Forelimb muscle (tissue), 1 donor: ENCODE results near the gene GH2. TPM values are rescaled to one million over a fixed set of nuclear protein-coding genes. Genes with fewer than 3 reads are reported as not detected.
"Not testable (repeated sequence)": the region's sequence is repeated elsewhere in the genome, so short reads cannot be mapped to it uniquely, and the experiment has no call there.

Experiments used
- DNase-seq: peaks from one replicate; pipeline ENCODE4 v3.0.0-alpha.2; 2013; ENCODE audit warnings: low read depth
- polyA plus RNA-seq: library from polyadenylated mRNA; unstranded; fragments of 120-200 nt; gene quantifications from one replicate; pipeline ENCODE4 v1.2.1, GENCODE V29; 2013; ENCODE audit not compliant: insufficient read length

GH2 gene
- polyA plus RNA-seq, 1 donor, result not detected

DNA sequence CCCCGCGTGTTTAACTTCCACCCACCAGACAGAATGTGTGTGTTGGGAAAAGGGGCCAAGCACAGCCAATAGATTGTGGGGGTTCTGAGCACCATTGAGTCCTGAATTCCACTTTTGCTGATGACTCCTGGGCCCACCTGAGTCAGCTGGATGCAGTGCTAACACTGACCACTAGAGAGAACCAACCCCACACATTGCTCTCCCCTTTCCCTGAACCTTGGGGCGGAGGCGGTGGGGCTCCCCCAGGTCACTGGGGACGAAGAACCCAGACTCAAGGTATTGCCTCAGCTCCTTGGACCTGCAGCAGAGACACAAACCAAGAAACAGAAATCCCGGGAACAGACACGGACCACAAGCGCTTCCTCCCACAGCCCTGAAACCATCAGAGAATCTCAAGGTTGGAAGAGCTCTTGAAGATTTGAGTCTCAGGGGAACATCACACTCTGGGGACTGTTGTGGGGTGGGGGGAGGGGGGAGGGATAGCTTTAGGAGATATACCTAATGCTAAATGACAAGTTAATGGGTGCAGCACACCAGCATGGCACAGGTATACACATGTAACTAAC, 7.6 kb downstream of the GH2 start:
- DNase-seq, result not testable (repeated sequence)

DNA sequence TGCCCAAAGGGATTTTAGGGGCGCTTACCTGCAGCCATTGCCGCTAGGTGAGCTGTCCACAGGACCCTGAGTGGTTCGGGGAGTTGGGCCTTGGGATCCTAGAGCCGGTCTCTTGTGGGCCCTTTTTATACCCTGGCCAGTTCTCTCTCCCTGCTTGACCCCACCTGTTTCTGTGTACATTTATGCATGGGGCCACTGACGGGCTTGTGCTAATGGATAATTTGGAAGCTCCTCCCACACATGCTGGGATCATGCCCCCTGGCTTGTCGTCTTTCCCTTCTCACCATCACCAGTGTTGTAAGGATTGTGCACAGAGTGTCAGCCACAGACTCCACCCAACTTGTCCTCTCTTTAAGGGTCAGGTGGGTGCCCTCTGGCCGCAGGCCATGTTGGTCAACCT, 8.2 kb downstream of the GH2 start, which contains the start of gene CSH2:
Gene CSH2, minus strand, starts transcription at position 101 of the 400 bp plus-strand sequence. Its CDS starts 63 bp downstream, at position 38.
- not testable (repeated sequence) for DNase-seq

DNA sequence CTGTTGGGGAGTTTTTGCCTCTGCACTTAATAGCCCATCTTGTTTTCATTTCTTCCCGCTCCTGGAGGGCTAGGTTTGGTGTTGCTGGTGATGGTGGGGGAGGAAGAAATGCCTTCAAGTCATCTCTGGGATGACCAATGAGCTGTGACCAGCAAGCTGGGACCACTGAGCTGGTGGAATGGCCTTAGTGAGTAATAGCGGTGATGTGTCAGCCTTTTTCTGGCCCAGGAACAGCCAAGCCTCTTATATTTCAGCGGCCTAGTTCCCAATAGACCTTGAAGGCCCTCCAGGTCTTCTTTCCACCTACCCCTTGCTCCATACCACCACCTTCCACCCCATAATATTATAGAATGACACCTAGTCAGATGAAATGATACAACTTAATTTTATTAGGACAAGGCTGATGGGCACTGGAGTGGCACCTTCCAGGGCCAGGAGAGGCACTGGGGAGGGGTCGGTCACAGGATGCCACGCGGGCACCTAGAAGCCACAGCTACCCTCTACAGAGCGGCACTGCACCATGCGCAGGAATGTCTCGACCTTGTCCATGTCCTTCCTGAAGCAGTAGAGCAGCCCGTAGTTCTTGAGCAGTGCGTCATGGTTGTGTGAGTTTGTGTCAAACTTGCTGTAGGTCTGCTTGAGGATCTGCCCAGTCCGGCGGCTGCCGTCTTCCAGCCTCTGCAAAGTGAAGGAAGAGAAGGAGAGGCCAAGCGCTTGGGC, 9.9 kb downstream of the GH2 start:
- not testable (repeated sequence) for DNase-seq

DNA sequence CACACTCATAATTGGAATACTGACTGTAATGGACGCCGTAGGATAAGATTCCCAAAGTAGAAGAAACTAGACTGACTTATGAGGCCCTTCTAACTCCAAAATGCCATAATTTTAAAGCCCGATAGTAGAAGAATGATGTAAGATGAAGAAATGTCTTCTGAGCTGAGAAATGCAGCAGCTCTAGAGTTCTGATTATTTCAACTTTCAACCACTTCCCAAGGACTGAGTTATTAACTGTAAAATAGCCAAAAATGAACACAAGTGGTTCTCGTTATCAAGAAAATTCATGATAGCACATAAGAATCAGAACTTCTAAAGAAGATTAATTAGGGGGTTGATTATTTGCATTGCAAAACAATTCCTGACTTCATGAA, 11.5 kb downstream of the GH2 start:
- not testable (repeated sequence) for DNase-seq

DNA sequence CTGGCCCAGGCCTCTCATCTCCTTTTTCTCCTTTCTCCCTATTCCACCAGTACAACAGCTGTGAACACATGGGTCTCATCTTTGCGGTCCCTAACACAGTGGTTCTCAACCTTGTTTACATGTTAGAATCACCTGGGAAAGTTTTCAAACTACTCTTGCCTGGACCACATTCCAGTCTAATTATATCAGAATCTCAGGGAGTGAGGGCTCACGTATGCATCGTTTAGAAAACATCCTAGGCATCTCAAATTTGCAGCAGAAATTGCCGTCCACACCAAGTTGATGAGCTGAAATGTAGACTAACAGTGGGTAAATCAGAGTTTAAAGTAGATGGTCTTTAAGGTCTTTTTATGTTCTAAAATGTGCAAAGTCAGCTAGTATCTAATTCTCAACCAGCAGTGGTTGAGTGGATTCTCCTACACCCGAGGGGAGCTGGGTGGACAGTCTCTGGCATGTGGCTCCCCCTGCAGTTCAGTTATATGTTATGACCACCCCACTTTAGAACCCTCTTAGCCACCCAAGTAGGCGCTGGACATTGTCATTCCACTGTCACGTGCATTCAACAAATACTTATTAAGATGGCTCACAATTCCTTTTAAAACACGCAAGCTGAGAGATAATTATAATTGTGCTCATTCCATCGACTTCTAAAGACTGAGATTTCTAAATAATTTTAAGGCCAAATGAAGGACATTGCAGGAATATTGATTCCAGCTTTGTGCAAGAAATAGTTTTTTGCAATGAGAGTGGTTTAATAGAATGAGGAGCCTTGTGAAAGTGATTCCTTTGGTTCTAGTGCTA, 12.1 kb downstream of the GH2 start:
- not testable (repeated sequence) for DNase-seq

DNA sequence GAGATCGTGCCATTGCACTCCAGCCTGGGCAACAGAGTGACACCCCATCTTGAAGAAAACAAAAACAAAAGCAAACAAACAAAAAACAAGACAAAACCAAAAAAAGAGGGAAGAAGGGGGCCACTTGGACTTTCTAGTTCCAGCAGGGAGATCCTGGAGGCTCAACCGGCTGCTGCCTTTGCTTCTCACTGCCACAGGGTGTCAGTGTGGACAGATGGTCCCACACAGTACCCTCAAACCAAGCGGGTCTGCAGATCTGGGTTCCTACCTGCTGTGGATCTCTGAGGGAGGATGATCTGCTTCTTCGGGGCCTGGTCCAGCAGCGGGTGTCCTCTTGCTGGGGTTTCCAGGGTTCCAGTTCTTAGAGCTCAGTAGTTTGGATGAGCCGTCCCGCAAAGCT, 15.1 kb downstream of the GH2 start:
- DNase-seq, result not testable (repeated sequence)

DNA sequence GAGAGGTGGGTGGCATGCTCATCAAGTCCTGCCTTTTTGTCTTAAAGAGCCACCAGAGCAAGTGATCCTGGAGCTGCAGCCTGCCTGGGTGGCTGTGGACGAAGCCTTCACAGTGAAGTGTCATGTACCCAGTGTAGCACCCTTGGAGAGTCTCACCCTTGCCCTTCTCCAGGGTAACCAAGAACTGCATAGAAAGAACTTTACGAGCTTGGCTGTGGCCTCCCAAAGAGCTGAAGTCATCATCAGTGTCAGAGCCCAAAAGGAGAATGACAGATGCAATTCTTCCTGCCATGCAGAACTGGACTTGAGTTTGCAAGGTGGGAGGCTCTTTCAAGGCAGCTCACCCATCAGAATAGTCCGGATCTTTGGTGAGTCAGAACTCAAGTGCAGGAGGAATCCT, 22.5 kb downstream of the GH2 start:
- DNase-seq, result no peak

DNA sequence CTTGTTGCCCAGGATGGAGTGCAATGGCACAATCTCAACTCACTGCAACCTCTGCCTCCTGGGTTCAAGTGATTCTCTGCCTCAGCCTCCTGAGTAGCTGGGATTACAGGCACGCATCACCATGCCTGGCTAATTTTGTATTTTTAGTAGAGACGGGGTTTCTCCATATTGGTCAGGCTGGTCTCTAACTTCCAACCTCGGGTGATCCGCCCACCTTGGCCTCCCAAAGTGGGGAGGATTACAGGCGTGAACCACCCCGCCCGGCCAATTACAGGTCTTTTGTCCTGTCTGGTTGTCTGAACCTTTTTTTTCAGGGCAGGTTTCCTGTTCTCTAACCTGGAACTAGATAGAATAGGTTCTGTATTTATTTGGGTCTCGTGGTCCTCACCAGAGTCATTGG, 25.3 kb downstream of the GH2 start:
- not testable (repeated sequence) for DNase-seq

DNA sequence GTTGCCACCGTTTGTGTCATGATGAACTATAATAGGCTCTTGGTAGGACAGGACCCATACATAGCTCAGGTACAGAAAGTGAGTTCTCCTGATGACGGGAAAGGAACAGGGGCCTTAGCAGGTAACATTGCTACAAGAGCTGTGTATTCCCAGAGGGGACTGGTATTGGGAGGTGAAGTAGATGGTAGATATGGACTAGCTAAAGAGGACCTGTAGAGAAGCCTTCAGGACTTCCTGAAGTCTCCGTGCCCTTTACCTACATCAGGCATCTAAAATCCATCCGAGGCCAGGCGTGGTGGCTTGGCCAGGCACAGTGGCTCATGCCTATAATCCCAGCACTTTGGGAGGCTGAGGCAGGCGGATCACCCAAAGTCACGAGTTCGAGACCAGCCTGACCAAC, 26.6 kb downstream of the GH2 start:
- DNase-seq, result no peak

DNA sequence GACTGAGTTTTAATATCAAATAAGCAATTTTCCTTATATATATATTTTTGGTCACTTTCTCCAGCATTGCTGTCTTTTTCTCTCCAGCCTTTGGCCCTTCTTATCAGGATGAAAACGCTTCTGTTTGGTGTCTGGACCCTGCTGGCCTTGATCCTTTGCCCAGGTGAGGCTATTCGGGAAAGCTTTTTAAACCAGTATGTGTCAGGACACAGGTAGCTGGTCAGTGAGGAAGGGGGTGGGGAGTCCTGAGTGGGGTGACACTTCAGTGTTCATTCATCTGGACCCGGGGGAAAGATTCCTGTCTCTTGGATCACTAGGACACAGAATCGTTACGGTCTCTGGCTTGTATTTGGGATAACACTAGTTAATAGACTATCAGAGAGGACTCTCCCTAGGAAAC, 27.0 kb downstream of the GH2 start:
- no peak for DNase-seq

DNA sequence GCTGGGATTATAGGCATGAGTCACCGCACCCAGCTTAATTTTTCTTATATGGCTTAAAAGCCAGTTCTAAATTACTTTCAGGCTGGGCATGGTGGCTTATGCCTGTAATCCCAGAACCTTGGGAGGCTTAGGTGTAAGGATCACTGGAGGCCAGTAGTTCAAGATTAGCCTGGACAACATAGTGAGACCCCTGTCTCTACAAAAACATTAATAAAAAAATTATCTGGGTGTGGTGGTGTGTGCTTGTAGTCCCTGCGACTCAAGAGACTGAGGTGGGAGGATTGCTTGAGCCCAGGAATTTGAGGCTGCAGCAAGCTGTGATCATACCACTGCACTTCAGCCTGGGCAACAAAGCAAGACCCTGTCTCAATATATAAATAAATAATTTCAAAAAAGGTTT, 28.5 kb downstream of the GH2 start:
- DNase-seq, result no peak

DNA sequence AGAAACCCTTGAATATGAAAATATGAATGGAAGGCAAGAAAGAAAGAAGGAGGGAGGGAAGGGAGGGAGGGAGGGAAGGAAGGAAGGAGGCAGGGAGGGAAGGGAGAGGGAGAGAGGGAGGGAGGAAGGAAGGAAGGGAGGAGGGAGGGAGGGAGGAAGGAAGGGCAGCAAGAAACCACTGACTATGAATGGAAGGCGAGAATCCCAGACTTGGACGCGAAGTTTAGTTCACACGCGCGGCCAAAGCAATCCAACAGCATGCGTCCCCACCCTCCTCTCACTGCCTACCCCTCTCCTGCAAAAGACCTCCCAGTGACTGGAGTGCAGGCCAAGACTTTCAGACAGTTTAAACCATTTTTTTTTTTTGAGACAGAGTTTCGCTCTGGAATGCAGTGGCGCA, 31.3 kb downstream of the GH2 start:
- no peak for DNase-seq

DNA sequence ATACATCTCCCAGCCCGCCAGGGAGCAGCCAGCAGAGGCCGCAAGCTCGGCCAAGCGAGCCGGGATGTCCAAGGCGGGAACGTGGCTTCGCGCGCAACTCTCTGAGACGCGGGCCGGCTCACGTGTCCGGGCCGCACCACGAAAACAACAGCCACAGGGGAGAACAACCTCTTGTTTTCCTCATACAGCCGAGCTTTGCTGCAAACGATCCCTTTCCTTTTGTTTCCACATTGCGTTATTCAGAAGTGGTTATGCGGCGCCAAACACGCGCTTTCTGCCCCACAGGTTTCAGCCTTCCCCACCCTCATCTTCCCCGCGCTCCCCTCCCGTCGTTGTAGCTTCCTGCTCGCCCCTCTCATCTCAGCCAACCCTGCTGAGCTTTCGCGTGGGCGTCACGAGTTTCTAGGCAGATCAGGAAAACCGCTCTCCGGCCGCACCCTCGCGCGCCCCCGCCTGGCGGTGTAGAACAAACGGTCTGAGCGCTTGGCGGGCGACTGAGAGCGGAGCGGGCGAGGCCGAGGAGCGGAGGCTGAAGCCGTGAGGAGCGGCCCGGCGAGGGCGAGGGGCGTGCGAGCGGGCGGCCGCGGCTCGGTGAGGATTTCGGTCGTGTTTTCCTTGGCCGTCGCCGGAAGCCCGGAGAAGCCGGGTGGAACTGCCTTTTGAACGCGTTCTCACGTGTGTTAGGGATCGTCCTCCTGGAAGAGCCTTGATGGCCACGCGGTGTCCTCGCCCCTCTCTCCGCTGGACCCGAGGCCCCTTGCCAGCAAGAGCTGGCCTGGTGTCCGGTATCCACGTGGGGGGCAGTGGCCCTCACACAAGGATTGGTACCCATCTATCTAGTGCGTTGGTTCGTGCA, 32.7 kb downstream of the GH2 start:
- peak; percentile 70 for DNase-seq

DNA sequence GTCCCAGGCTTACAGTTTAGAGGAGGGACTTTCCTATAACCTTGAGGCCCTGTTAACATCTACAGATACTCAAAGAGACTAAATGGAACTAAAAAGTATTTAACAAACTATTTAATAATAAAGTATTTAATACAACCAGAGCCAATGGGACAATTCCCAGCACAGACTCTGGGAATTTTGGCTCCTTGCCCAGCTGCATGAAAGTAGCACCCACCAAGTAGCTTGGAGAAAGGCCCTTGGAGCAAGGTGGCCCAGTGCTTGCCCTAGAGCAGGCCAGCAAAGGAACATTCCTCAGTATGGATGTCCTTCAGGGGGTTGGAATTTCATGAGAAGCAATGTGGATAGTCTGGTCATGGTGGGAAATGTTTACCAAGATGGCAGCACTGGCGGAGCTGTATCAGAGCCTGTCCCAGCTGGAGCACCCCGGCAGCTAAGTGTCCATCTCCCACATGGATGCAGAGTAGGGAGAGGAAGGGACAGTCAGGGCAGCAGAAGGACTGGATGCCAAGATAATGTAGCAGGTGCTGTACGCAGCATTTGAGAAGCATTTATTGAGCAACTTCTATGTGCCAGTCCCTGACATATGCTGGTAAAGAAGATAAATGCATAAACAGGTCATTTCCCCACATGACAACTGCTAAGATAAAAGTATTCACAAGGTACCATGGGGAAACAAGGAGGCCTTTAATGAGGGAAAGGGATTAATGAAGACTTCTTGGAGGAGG, 34.1 kb downstream of the GH2 start:
- DNase-seq, result no peak

DNA sequence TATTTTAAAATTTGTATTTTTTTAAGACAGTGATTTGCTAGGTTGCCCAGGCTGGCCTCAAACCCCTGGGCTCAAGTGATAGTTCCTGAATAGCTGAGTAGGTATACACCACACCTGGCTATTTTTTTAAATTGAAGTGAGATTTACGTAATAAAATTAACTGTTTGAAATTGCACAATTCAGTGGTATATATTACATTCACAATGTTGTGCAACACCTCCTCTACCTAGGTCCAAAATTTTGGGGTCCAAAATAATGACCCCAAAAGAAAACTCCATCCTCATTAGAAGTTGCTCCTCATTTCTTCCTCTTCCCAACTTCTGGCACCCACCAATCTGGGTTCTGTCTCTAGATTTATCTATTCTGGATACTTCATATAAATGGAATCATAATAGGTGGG, 36.2 kb downstream of the GH2 start:
- no peak for DNase-seq

DNA sequence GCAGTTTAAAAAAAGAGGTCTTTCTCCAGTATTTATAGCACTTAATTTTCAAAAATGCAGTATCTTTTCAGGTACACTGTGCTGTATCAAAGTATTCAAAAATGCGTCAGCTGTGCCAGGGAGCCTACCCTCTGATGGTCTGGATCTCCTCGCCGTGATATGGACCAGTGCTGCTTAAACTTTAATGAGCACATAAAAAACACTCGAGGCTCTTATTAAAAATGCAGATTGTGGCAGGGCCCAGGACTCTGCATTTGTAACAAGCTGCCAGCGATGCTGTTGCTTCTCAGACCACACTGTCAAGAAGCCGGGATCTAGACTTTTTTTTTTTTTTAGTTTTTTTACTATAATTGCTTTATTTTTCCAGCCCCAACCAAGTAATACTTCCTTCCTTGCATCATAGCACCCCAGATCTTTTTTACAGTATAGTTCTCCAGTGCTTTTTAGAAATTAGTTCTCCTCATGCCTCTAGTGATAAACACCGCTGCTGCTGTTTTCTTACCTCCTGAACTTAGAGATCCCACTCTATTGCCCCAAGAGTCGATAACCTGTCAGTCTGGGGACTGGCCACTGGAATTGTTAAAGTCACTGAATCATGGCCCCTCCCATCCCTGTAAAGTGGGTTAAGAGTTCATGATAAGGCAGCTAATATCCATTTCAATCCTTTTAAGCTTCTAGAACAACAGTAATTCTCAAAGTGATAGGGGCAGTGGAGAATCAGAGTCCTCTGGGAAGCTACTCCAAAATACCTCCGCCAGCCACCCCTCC, 37.6 kb downstream of the GH2 start:
- DNase-seq, result no peak

DNA sequence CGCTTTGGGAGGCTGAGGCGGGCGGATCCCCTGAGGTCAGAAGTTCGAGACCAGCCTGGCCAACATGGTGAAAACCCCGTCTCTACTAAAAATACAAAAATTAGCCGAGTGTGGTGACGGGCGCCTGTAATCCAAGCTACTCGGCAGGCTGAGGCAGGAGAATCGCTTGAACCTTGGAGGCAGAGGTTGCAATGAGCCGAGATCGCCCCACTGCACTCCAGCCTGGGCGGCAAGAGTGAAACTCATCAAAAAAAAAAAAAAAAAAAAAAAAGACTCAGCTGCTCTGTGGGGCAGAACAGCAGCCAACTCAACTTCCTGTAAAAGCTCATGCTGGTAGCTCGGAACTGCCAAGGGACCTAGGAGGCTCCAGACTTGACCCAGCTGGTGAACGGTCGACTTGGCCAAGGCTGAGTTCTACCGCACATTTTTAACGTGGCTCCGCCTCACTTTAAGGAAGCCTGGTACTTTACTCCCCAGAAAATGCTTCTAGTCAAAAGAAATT, 38.3 kb downstream of the GH2 start:
- DNase-seq, result not testable (repeated sequence)

DNA sequence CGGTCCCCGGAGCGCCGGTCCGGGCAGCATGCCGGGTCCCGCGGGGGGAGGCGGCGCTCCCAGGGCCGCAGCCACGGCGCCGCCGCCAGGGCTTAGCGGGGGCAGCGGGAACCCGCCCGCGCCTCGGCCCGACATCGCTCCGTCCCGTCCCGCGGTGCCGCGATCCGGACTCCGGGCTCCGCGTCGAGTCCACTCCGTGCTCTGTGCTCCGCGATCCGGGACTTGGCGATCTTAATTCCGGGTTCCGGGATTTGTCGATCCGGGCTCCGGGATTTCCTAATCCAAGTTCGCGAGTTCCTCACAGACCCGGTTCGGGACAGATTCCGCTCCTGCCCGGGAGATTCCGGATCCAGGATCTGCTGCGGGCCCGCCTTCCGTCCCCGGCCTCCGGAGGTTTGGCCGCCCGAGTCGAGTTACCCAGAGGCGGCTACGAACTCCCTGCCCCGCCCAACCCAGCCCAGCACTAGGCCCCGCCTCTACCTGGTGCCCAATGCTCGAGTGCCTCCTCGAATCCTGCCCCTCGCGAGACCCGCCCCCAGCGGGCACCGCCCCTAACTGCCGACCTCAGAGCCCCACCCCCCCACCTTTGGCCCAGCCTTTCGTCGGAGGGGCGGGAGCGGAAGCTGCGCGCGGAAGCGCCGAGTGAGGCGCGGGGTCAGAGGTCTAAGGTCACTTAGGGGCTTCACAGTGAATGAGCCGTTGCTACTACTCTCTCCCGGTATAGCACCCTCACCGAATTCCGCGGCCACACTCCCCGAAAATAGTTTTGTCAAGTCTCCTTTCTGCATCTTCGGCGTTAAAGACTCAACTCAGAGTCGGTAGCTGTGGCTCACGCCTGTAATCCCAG, 39.0 kb downstream of the GH2 start, which contains the start of gene SMARCD2:
Gene SMARCD2, minus strand, starts transcription at position 146 of the 847 bp plus-strand sequence. Its CDS starts 11 bp downstream, at position 135.
- DNase-seq, result peak; percentile 91

DNA sequence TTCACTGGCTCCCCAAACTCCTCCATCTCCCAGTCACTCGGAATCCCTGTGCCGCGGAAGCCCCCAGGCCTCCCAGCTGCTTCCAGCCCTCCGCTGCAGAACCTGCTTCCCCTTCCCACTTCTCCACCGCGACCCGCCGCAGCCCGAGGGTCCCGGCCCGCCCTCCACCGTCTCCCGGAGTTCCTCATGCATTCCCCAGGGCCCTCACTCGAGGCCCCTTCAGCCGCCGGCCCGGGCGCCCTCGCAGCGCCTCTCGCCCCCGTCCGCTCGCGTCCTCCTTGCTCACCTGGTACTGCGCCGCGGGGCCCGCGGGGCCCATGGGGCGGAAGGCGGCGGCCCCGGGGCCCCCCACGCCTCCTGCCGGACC, 39.6 kb downstream of the GH2 start:
- DNase-seq, result no peak
